ENCODE measurements around the gene CHST7.

CHST7 gene

GRCh38 chrX:46549914-46550313 lies 23.7 kb upstream of the CHST7 start:
- Histone ChIP-seq H3K79me2 (ENCODE audit: insufficient read depth, low read length) (peaks cover 39% of the 10 kb centered on the region), H3K9ac (ENCODE audit: low read depth, low read length) (no peak overlapping the region), H4K20me1 (ENCODE audit: insufficient read depth, low read length) (peaks cover 7% of the 10 kb centered on the region; the same call in 1 of the 2 replicates), H3K4me2 (ENCODE audit: insufficient read depth, low read length) (no peak overlapping the region), H3K9me3 (ENCODE audit: insufficient read depth, low read length, severe bottlenecking) (no peaks in the 10 kb centered on the region), H3K27me3 (ENCODE audit: insufficient read depth, low read length, poor library complexity) (no peaks in the 10 kb centered on the region), H3K4me1 (ENCODE audit: insufficient read depth, low read length) (peaks cover 18% of the 10 kb centered on the region), H3K4me3 (ENCODE audit: low read depth in 1 of 2, low read length in 2 of 2) (no peak overlapping the region), H3K36me3 (ENCODE audit: insufficient read depth, low read length) (peaks cover 15% of the 10 kb centered on the region), H2AFZ (ENCODE audit: low read depth, low read length) (no peak overlapping the region), H3K27ac (ENCODE audit: low read length) (no peak overlapping the region)
- TF ChIP-seq CTCF (IDR thresholded peaks at IDR 0.05; ENCODE audit: borderline replicate concordance, extremely low read depth, low read length, poor library complexity, severe bottlenecking) (no peak), EZH2 (IDR thresholded peaks at IDR 0.05; ENCODE audit: borderline replicate concordance, low read depth, low read length, severe bottlenecking) (no peak)
- no peak for DNase-seq
- ATAC-seq (ENCODE audit: insufficient read depth, low read depth), result no peak

- Histone ChIP-seq H3K9ac (ENCODE audit: low read depth, low read length) (no peak overlapping the region), H3K27ac (ENCODE audit: low read length) (no peak overlapping the region), H3K27me3 (ENCODE audit: insufficient read depth, low read length, poor library complexity) (no peaks in the 10 kb centered on the region), H3K36me3 (ENCODE audit: insufficient read depth, low read length) (peaks cover 15% of the 10 kb centered on the region), H3K79me2 (ENCODE audit: insufficient read depth, low read length) (peaks cover 23% of the 10 kb centered on the region), H3K4me1 (ENCODE audit: insufficient read depth, low read length) (peaks cover 13% of the 10 kb centered on the region), H3K9me3 (ENCODE audit: insufficient read depth, low read length, severe bottlenecking) (no peaks in the 10 kb centered on the region), H3K4me2 (ENCODE audit: insufficient read depth, low read length) (no peak overlapping the region), H2AFZ (ENCODE audit: low read depth, low read length) (no peak overlapping the region), H4K20me1 (ENCODE audit: insufficient read depth, low read length) (peaks cover 7% of the 10 kb centered on the region; the same call in 1 of the 2 replicates), H3K4me3 (ENCODE audit: low read depth in 1 of 2, low read length in 2 of 2) (no peak overlapping the region)
- ATAC-seq (ENCODE audit: insufficient read depth, low read depth) (no peak), DNase-seq (no peak)
- TF ChIP-seq CTCF (IDR thresholded peaks at IDR 0.05; ENCODE audit: borderline replicate concordance, extremely low read depth, low read length, poor library complexity, severe bottlenecking), result no peak
- no peak for TF ChIP-seq EZH2 (IDR thresholded peaks at IDR 0.05; ENCODE audit: borderline replicate concordance, low read depth, low read length, severe bottlenecking)
Measured at GRCh38 chrX:46551494-46552128, 22.0 kb upstream of the CHST7 start.

- Histone ChIP-seq H4K20me1 (ENCODE audit: insufficient read depth, low read length) (no peaks in the 10 kb centered on the region), H3K27ac (ENCODE audit: low read length) (no peak overlapping the region), H2AFZ (ENCODE audit: low read depth, low read length) (no peak overlapping the region), H3K9me3 (ENCODE audit: insufficient read depth, low read length, severe bottlenecking) (no peaks in the 10 kb centered on the region), H3K36me3 (ENCODE audit: insufficient read depth, low read length) (no peaks in the 10 kb centered on the region), H3K27me3 (ENCODE audit: insufficient read depth, low read length, poor library complexity) (no peaks in the 10 kb centered on the region), H3K4me1 (ENCODE audit: insufficient read depth, low read length) (no peaks in the 10 kb centered on the region), H3K79me2 (ENCODE audit: insufficient read depth, low read length) (peaks cover 3% of the 10 kb centered on the region; the same call in 1 of the 2 replicates), H3K4me3 (ENCODE audit: low read depth in 1 of 2, low read length in 2 of 2) (no peak overlapping the region), H3K9ac (ENCODE audit: low read depth, low read length) (no peak overlapping the region), H3K4me2 (ENCODE audit: insufficient read depth, low read length) (no peak overlapping the region)
- ATAC-seq (ENCODE audit: insufficient read depth, low read depth), result no peak
- TF ChIP-seq EZH2 (IDR thresholded peaks at IDR 0.05; ENCODE audit: borderline replicate concordance, low read depth, low read length, severe bottlenecking), result no peak
- TF ChIP-seq CTCF (IDR thresholded peaks at IDR 0.05; ENCODE audit: borderline replicate concordance, extremely low read depth, low read length, poor library complexity, severe bottlenecking), result no peak
- no peak for DNase-seq
Measured at GRCh38 chrX:46553935-46554334, 19.6 kb upstream of the CHST7 start.

All from DND-41 (cell line).